ENCODE results near the gene RP9. TPM values are rescaled to one million over a fixed set of nuclear protein-coding genes. Genes with fewer than 3 reads are reported as not detected.

RP9 gene
- total and polyA plus RNA-seq, 4 donors: 7.8 to 13.4 (median 11.2) TPM

- ATAC-seq (ENCODE audit: insufficient read depth, low FRiP score): no peak
- H3K27me3 ChIP-seq (ENCODE audit: control insufficient read depth in 3 of 3, insufficient read depth in 3 of 3, low read length in 2 of 3): no peaks in the 10 kb centered on the region
- DNase-seq: no peak
- H3K4me1 ChIP-seq (ENCODE audit: control insufficient read depth in 5 of 5, insufficient read depth in 5 of 5, low read length in 5 of 5): no peaks in the 10 kb centered on the region
- H3K27ac ChIP-seq (ENCODE audit: low read depth in 1 of 2, low read length in 1 of 2): no peak overlapping the region
- no peak overlapping the region for H3K9ac ChIP-seq (ENCODE audit: insufficient read depth in 1 of 2, low read length in 2 of 2)
- no peaks in the 10 kb centered on the region for H3K36me3 ChIP-seq (ENCODE audit: control insufficient read depth in 4 of 4, insufficient read depth in 4 of 4, low read length in 4 of 4)
- 87 to 93% methylated on average over 9 of the region's 9 CpGs for WGBS, 2 donors
- no peak for TF ChIP-seq CTCF (IDR thresholded peaks at IDR 0.05; ENCODE audit: control extremely low read depth, extremely low read depth)
- H3K9me3 ChIP-seq (ENCODE audit: control insufficient read depth in 4 of 4, insufficient read depth in 3 of 4, low read length in 3 of 4): no peaks in the 10 kb centered on the region
- no peak overlapping the region for H3K4me3 ChIP-seq
Observed at GRCh38 chr7:33079763-33080690, 29.2 kb downstream of the RP9 start.

GRCh38 chr7:33079096-33079495 is 30.1 kb downstream of the RP9 start:
- no peak for TF ChIP-seq CTCF (IDR thresholded peaks at IDR 0.05; ENCODE audit: control extremely low read depth, extremely low read depth)
- no peak overlapping the region for H3K27ac ChIP-seq (ENCODE audit: low read depth in 1 of 2, low read length in 1 of 2)
- H3K9me3 ChIP-seq (ENCODE audit: control insufficient read depth in 4 of 4, insufficient read depth in 3 of 4, low read length in 3 of 4): no peaks in the 10 kb centered on the region
- DNase-seq (no peak), ATAC-seq (ENCODE audit: insufficient read depth, low FRiP score) (no peak)
- WGBS, 2 donors: 89 to 90% methylated on average over 2 of the region's 2 CpGs
- no peaks in the 10 kb centered on the region for H3K36me3 ChIP-seq (ENCODE audit: control insufficient read depth in 4 of 4, insufficient read depth in 4 of 4, low read length in 4 of 4)
- H3K9ac ChIP-seq (ENCODE audit: insufficient read depth in 1 of 2, low read length in 2 of 2): no peak overlapping the region
- H3K4me1 ChIP-seq (ENCODE audit: control insufficient read depth in 5 of 5, insufficient read depth in 5 of 5, low read length in 5 of 5): no peaks in the 10 kb centered on the region
- no peaks in the 10 kb centered on the region for H3K27me3 ChIP-seq (ENCODE audit: control insufficient read depth in 3 of 3, insufficient read depth in 3 of 3, low read length in 2 of 3)
- no peak overlapping the region for H3K4me3 ChIP-seq

GRCh38 chr7:33076737-33077136 is 32.5 kb downstream of the RP9 start:
- 49 to 70% methylated on average over 3 of the region's 3 CpGs for WGBS, 2 donors

More at GRCh38 chr7:33076737-33077136, 32.5 kb downstream of the RP9 start:
- no peak for ATAC-seq (ENCODE audit: insufficient read depth, low FRiP score)
- Histone ChIP-seq H3K4me1 (ENCODE audit: control insufficient read depth in 5 of 5, insufficient read depth in 5 of 5, low read length in 5 of 5) (peaks cover 0 to 8% (median 0%) of the 10 kb centered on the region in 5 donors), H3K36me3 (ENCODE audit: control insufficient read depth in 4 of 4, insufficient read depth in 4 of 4, low read length in 4 of 4) (no peaks in the 10 kb centered on the region), H3K27ac (ENCODE audit: low read depth in 1 of 2, low read length in 1 of 2) (no peak overlapping the region), H3K27me3 (ENCODE audit: control insufficient read depth in 3 of 3, insufficient read depth in 3 of 3, low read length in 2 of 3) (no peaks in the 10 kb centered on the region), H3K4me3 (no peak overlapping the region), H3K9ac (ENCODE audit: insufficient read depth in 1 of 2, low read length in 2 of 2) (no peak overlapping the region), H3K9me3 (ENCODE audit: control insufficient read depth in 4 of 4, insufficient read depth in 3 of 4, low read length in 3 of 4) (no peaks in the 10 kb centered on the region)
- no peak for TF ChIP-seq CTCF (IDR thresholded peaks at IDR 0.05; ENCODE audit: control extremely low read depth, extremely low read depth)
- DNase-seq: no peak

All from lung (tissue), 12 donors.